CD14-positive monocyte (primary cell): Measurements from ENCODE around the gene RNF141. TPM values are rescaled to one million over a fixed set of nuclear protein-coding genes. Genes with fewer than 3 reads are reported as not detected.

ENCODE experiments used
- DNase-seq, 3 donors: peaks; one replicate each; pipeline ENCODE4 v3.0.0-alpha.2; 2011 to 2022
- H2AFZ ChIP-seq: 2 replicates; pipeline ENCODE4 v1.6.0; 2012; ENCODE audit warnings: mild to moderate bottlenecking, low read depth, low read length, inconsistent platforms; ENCODE audit not compliant: insufficient read depth, poor library complexity, severe bottlenecking
- H3K27ac ChIP-seq, 2 donors: 1 replicate in 1 of 2; 2 replicates in 1 of 2; pipeline ENCODE4 v1.5.1; 2012 to 2013; ENCODE audit warnings: low read length in 2 of 2, control low read depth in 1 of 2, inconsistent platforms in 1 of 2, low read depth in 1 of 2, mild to moderate bottlenecking in 1 of 2
- H3K27me3 ChIP-seq, 2 donors: one replicate each; pipeline versions ENCODE4 v1.6.0 to v1.6.1; 2011 to 2013; ENCODE audit warnings: low read length in 2 of 2; ENCODE audit not compliant: control insufficient read depth in 2 of 2, insufficient read depth in 2 of 2
- H3K36me3 ChIP-seq, 2 donors: replicated peaks in 1 of 2; 1 replicate in 1 of 2; 2 replicates in 1 of 2; pipeline versions ENCODE4 v1.5.1 to v1.6.1; 2012 to 2013; ENCODE audit warnings: low read length in 2 of 2, control low read depth in 1 of 2, inconsistent platforms in 1 of 2, mild to moderate bottlenecking in 1 of 2; ENCODE audit not compliant: insufficient read depth in 2 of 2, control insufficient read depth in 1 of 2
- H3K4me1 ChIP-seq, 2 donors: 1 replicate in 1 of 2; 2 replicates in 1 of 2; pipeline versions ENCODE4 v1.5.1 to v1.6.1; 2012 to 2013; ENCODE audit warnings: low read length in 2 of 2, control low read depth in 1 of 2, inconsistent platforms in 1 of 2, mild to moderate bottlenecking in 1 of 2, moderate library complexity in 1 of 2; ENCODE audit not compliant: insufficient read depth in 2 of 2, control insufficient read depth in 1 of 2
- H3K4me2 ChIP-seq: replicated peaks from 2 replicates; pipeline ENCODE3; 2012; ENCODE audit warnings: low read length, moderate library complexity, mild to moderate bottlenecking; ENCODE audit not compliant: poor library complexity, severe bottlenecking; ENCODE audit errors: extremely low read depth
- H3K4me3 ChIP-seq, 3 experiments: fragments of 200-600 bp in 1 of 3; sonication (generic) in 1 of 3; replicated peaks in 1 of 3; 1 replicate in 2 of 3; 2 replicates in 1 of 3; pipeline ENCODE4 v1.5.1; 2011 to 2013; ENCODE audit warnings: low read length in 3 of 3, mild to moderate bottlenecking in 3 of 3, control low read depth in 2 of 3, low read depth in 2 of 3, inconsistent platforms in 1 of 3, moderate library complexity in 1 of 3
- H3K79me2 ChIP-seq: 2 replicates; pipeline ENCODE4 v1.6.0; 2012; ENCODE audit warnings: mild to moderate bottlenecking, control low read depth, inconsistent platforms, low read length, moderate library complexity; ENCODE audit not compliant: insufficient read depth
- H3K9ac ChIP-seq: 2 replicates; pipeline ENCODE4 v1.6.0; 2017; ENCODE audit warnings: low read length, mild to moderate bottlenecking; ENCODE audit not compliant: insufficient read depth, poor library complexity, severe bottlenecking
- H3K9me3 ChIP-seq, 2 donors: replicated peaks in 1 of 2; 1 replicate in 1 of 2; 2 replicates in 1 of 2; pipeline versions ENCODE4 v1.5.1 to v1.6.1; 2012 to 2013; ENCODE audit warnings: low read length in 2 of 2, control low read depth in 1 of 2; ENCODE audit not compliant: control insufficient read depth in 1 of 2, insufficient read depth in 1 of 2
- H4K20me1 ChIP-seq: 2 replicates; pipeline ENCODE4 v1.6.0; 2012; ENCODE audit warnings: mild to moderate bottlenecking, low read length, control low read depth, moderate library complexity; ENCODE audit not compliant: insufficient read depth
- H3K27ac Mint-ChIP-seq, 7 donors: one replicate each; pipeline ENCODE4 v1.8.0; 2020; ENCODE audit warnings: mild to moderate bottlenecking in 7 of 7, mixed read lengths in 7 of 7, moderate library complexity in 6 of 7, inconsistent platforms in 2 of 7
- H3K27me3 Mint-ChIP-seq, 3 donors: one replicate each; pipeline ENCODE4 v1.8.0; 2021 to 2022; ENCODE audit warnings: low read depth in 3 of 3, mild to moderate bottlenecking in 3 of 3, mixed read lengths in 3 of 3, moderate library complexity in 3 of 3, inconsistent platforms in 1 of 3
- H3K36me3 Mint-ChIP-seq, 2 donors: one replicate each; pipeline ENCODE4 v1.8.0; 2020; ENCODE audit warnings: mixed read lengths in 2 of 2, inconsistent platforms in 1 of 2, mild to moderate bottlenecking in 1 of 2
- H3K4me1 Mint-ChIP-seq: one replicate; pipeline ENCODE4 v1.8.0; 2020; ENCODE audit warnings: mild to moderate bottlenecking, mixed read lengths
- H3K4me3 Mint-ChIP-seq, 2 donors: one replicate each; pipeline ENCODE4 v1.8.0; 2020; ENCODE audit warnings: mild to moderate bottlenecking in 2 of 2, mixed read lengths in 2 of 2, moderate library complexity in 1 of 2
- H3K9me3 Mint-ChIP-seq, 7 donors: one replicate each; pipeline ENCODE4 v1.8.0; 2020 to 2022; ENCODE audit warnings: mixed read lengths in 7 of 7, mild to moderate bottlenecking in 6 of 7, moderate library complexity in 6 of 7, inconsistent platforms in 2 of 7
- WGBS: methylation state at CpG from one replicate; pipeline ENCODE4 v1.1.5; 2013; ENCODE audit warnings: missing lambda C conversion rate; ENCODE audit not compliant: insufficient coverage; 5-methylcytosine and 5-hydroxymethylcytosine counted together
- intact Hi-C, 2 donors: fragments of 100-400 bp; cut with micrococcal nuclease; formaldehyde crosslinking; loops; one replicate each; pipeline versions ENCODE4 v1.15.0 to v1.15.1; 2023
- polyA plus RNA-seq, 3 donors: library from polyadenylated mRNA; depleted of rRNA in 1 of 3; unstranded in 2 of 3; stranded (reverse) in 1 of 3; fragments of 300-500 nt in 2 of 3; fragments of >200 nt in 1 of 3; fragmentation: Illumina TruSeq in 2 of 3; gene quantifications; 1 replicate in 2 of 3; 2 replicates in 1 of 3; pipeline ENCODE4 v1.2.3, GENCODE V29; 2012 to 2021
- TF ChIP-seq, protein P1 (sequence below): fragments of 200-600 bp; IDR thresholded peaks from one replicate; pipeline ENCODE4 v1.8.0; 2022; ENCODE audit warnings: antibody characterized with exemption, mild to moderate bottlenecking

RNF141 gene
- polyA plus RNA-seq, 3 donors = 19.7 to 114 (median 98.3) TPM

- Histone ChIP-seq H3K36me3 (peaks cover 77 to 78% of the 10 kb centered on the region in 2 donors), H3K4me1 (peaks cover 32 to 34% of the 10 kb centered on the region in 2 donors), H3K4me3 (no peak overlapping the region), H2AFZ (no peak overlapping the region), H4K20me1 (peaks cover 4% of the 10 kb centered on the region), H3K9me3 (no peaks in the 10 kb centered on the region), H3K27ac (peak overlapping the region in 1 of 2 donors; percentile 10), H3K27me3 (no peaks in the 10 kb centered on the region), H3K79me2 (peaks cover 2% of the 10 kb centered on the region), H3K4me2 (no peak overlapping the region), H3K9ac (no peak overlapping the region)
- intact Hi-C loops = no loop called here
- Mint-ChIP-seq H3K9me3 (no peaks in the 10 kb centered on the region), H3K4me1 (peaks cover 23% of the 10 kb centered on the region), H3K27me3 (no peaks in the 10 kb centered on the region), H3K27ac (peak overlapping the region in 2 of 7 donors; percentile 22 to 46), H3K4me3 (no peak overlapping the region), H3K36me3 (peaks cover 74 to 86% of the 10 kb centered on the region in 2 donors)
- TF ChIP-seq, protein P1, sequence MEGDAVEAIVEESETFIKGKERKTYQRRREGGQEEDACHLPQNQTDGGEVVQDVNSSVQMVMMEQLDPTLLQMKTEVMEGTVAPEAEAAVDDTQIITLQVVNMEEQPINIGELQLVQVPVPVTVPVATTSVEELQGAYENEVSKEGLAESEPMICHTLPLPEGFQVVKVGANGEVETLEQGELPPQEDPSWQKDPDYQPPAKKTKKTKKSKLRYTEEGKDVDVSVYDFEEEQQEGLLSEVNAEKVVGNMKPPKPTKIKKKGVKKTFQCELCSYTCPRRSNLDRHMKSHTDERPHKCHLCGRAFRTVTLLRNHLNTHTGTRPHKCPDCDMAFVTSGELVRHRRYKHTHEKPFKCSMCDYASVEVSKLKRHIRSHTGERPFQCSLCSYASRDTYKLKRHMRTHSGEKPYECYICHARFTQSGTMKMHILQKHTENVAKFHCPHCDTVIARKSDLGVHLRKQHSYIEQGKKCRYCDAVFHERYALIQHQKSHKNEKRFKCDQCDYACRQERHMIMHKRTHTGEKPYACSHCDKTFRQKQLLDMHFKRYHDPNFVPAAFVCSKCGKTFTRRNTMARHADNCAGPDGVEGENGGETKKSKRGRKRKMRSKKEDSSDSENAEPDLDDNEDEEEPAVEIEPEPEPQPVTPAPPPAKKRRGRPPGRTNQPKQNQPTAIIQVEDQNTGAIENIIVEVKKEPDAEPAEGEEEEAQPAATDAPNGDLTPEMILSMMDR = no peak
- WGBS = 90% methylated on average over 7 of the region's 10 CpGs
- DNase-seq = no peak
Measured at GRCh38 chr11:10498426-10499250, 42.3 kb downstream of the RNF141 start.

DNA sequence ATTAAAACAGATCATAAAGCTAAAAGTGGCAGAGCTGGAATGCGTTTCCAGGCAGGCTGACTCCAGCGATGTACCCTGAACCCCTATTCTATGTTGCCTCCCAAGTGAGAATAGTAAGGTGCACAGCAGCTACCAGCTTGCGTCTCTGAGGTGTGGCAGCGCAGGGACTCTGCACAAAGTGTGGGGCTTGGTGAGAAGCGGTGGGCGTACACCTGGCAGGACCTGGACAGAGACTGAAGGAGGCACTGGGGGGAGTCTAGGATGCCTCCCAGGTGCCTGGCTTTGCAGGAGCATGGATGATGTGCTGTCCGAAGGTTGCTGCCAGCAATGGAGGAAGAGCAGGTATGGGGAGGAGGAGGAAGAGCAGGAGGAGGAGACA, 43.0 kb downstream of the RNF141 start:
- peaks cover 26 to 28% of the 10 kb centered on the region in 2 donors for H3K4me1 ChIP-seq
- peaks cover 80 to 92% of the 10 kb centered on the region in 2 donors for H3K36me3 Mint-ChIP-seq
- 98% methylated on average over 7 of the region's 7 CpGs for WGBS

More for the DNA sequence above, 43.0 kb downstream of the RNF141 start:
- Histone ChIP-seq H2AFZ (no peak overlapping the region), H3K9ac (no peak overlapping the region), H3K9me3 (no peaks in the 10 kb centered on the region), H3K79me2 (peaks cover 2% of the 10 kb centered on the region), H3K27me3 (no peaks in the 10 kb centered on the region), H3K36me3 (peaks cover 83 to 84% of the 10 kb centered on the region in 2 donors), H3K4me2 (no peak overlapping the region), H3K27ac (no peak overlapping the region), H4K20me1 (peaks cover 4% of the 10 kb centered on the region), H3K4me3 (no peak overlapping the region)
- Mint-ChIP-seq H3K9me3 (no peaks in the 10 kb centered on the region), H3K27ac (peak overlapping the region in 2 of 7 donors; percentile 47 to 67), H3K27me3 (no peaks in the 10 kb centered on the region), H3K4me3 (no peak overlapping the region), H3K4me1 (peaks cover 18% of the 10 kb centered on the region)
- no peak for DNase-seq
- intact Hi-C loops = no loop called here
- TF ChIP-seq, protein P1 = no peak
